HG03565 (cell line): Measurements from ENCODE around the gene MRAS.

Experiments
- ATAC-seq: cut with Tn5 transposase; IDR thresholded peaks from one replicate; pipeline ENCODE4 v1.9.1; 2021; ENCODE audit warnings: mild to moderate bottlenecking, moderate library complexity; ENCODE audit not compliant: unreplicated experiment

MRAS gene

DNA sequence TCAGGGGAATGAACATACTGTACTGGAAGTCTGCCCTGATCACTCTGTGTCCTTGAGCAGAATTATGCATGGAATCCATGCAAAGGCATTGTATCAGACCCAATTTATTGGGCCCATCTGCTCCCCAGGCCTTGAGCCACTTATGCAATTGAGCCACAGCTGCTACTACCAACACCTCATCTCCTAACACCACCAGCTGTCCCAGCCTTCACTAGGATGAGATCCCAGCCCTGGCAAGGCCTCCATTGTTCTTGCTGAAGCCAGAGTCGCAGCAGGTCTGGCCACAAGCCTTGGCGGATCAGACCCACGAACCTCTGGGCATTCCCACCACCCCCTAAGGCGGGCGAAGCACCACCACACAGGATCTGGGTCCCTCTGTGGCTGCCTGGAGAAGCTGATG lies 9.6 kb upstream of the MRAS start:
- ATAC-seq, result no peak

GRCh38 chr3:138340511-138340910 lies 7.9 kb upstream of the MRAS start:
- ATAC-seq, result no peak

GRCh38 chr3:138344754-138345153 lies 3.6 kb upstream of the MRAS start:
- ATAC-seq, result no peak

GRCh38 chr3:138348754-138349739 lies 668 bp downstream of the MRAS start:
- no peak for ATAC-seq

- ATAC-seq, result no peak
Observed at GRCh38 chr3:138349926-138350665, 1.7 kb downstream of the MRAS start.

- ATAC-seq, result no peak
Observed at GRCh38 chr3:138351151-138351550, 2.8 kb downstream of the MRAS start.

GRCh38 chr3:138351916-138352550 lies 3.7 kb downstream of the MRAS start:
- ATAC-seq, result no peak

DNA sequence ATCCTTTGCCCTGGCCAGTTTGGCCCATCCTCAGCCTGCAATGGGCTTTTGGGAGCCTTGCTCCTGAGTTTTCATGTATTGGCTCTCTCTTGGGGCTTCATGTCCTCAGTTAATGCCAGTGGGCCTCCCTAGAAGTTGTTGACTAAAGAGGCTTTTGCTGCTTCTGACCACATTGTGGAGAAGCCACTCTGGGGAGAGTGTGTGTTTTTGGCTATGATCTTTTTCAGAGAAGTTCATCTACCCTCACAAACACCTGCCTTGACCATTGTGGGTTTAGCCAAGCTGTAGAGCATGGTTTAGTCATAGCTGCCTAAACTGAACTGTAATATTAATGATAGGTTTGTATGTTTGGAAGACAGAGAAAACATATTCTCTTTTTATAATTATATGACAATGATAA lies 6.0 kb downstream of the MRAS start:
- ATAC-seq, result no peak

- no peak for ATAC-seq
Observed at GRCh38 chr3:138355071-138355470, 6.7 kb downstream of the MRAS start.

- no peak for ATAC-seq
Observed at GRCh38 chr3:138356730-138357405, 8.5 kb downstream of the MRAS start.

DNA sequence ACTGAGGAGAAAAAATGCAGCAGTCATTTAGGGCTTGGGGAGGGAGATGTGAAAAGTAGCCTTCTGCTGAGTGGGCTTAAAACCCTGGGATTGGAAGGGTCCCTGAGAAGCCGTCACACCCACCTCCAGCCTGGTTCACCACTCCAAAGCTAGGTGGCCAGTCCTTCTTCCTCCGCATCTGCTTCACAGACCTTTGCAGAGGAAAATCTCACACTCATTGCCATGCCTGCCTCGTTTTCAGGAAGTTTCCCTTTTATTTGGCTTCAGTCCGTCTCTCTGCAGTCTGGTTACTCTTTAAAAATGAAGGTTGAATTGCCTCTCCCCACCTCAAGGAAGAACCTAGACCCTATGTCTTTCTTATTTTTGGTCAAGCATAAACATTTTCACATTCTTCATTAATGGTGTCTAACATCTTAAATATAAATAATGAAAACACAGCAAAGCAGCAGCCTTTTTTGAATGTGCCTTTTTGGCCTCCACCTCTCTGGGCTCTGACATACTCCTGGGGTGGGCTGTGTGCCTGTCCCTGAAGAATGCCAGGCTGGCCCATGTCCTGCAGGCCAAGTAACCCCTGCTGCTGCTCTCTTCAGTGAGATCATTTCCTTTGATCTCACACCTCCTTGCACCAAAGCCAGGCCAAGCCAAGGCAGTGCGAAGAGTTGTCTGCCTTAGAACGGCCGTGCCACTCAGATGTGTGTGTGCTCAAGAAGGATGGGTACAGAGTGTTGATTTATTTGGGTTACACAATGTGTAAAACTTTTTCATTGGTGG lies 11.0 kb downstream of the MRAS start:
- ATAC-seq, result no peak

- ATAC-seq, result no peak
Observed at GRCh38 chr3:138359919-138360868, 11.8 kb downstream of the MRAS start.

DNA sequence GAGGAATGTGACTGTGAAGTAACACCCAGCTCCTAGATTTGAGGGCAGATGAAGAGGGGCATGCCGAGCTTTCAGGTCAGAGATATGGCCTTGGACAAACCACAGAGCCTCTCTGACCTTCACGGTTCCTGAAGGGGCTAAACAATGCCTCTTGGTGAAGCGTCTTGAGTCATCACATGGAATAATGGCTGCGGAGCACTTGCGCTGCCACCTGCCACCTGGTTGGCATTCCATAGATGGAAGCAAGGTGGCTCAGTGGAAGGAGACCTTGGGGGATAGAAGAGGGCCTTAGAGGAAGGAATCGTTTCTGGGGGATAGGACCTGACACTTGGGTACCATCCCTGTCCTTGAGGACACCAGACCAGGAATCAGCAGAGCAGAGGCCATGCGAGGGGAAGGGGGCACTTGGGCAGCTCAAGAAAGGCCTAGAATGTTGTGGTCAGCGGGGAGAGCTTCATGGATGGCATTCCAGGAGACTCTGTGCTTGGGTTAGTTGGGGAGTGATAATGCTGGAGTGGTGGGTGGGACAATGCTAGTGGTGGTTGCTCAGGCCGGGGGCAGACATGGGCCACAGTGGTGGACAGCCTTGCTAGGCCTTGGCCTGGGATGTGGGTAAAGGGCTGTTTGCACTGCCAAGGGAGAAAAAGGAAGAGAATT lies 12.6 kb downstream of the MRAS start:
- ATAC-seq, result no peak

DNA sequence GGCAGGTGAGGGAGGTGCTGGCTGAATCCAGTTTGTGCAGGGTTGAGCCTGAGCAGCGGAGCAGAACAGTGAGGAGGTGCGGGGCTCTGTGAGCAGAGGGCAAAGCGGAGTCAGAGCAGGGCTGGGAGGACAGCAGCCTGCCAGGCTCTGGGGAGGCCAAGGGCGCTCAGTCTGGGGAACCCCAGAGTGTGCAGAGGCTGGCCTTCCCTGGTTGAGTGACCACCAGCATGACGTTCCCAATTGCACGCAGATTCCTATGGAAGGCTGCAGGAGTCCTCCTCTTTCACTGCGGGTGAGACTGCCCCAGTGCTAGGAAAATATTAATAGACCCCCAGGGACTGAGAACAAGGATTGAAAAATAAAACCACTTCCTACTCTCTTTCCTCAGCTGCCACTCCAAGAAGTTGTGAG lies 13.2 kb downstream of the MRAS start:
- no peak for ATAC-seq

DNA sequence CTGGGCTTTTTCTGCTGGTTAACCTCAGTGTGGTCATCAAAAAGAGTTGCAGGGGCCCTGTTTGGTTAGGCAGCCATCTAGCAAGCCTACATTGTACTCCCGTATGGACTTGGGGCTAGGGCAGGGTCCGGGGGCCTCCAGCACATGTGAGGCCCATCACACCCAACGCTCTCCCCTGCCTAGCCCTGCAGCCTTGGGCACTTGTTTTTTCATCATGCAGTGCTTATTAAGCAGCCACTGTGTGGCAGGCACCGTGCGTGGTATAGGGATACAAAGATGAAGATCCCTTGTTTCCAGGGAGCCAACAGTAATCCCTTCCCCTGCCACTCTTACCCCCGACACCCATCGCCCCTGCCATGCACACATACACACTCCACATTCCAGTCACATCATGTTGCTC lies 14.2 kb downstream of the MRAS start:
- no peak for ATAC-seq

DNA sequence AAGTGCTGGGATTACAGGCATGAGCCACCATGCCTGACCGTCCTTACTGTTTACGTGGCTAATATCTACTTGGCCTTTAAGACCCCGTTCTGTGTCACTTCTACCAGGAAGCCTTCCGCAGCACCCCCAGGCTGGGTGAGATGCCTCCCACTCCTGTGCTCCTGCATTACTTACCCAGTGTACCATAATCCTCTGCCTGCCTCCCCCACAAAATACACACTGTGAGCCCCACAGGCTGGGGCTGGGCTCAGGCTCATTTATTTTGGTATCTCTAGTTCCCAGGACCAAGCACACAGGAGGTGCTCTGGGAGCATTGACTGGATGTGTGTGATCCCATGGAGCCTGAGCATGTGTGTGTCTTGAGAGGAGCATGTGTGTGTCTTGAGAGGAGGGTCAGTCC lies 14.9 kb downstream of the MRAS start:
- ATAC-seq, result no peak

DNA sequence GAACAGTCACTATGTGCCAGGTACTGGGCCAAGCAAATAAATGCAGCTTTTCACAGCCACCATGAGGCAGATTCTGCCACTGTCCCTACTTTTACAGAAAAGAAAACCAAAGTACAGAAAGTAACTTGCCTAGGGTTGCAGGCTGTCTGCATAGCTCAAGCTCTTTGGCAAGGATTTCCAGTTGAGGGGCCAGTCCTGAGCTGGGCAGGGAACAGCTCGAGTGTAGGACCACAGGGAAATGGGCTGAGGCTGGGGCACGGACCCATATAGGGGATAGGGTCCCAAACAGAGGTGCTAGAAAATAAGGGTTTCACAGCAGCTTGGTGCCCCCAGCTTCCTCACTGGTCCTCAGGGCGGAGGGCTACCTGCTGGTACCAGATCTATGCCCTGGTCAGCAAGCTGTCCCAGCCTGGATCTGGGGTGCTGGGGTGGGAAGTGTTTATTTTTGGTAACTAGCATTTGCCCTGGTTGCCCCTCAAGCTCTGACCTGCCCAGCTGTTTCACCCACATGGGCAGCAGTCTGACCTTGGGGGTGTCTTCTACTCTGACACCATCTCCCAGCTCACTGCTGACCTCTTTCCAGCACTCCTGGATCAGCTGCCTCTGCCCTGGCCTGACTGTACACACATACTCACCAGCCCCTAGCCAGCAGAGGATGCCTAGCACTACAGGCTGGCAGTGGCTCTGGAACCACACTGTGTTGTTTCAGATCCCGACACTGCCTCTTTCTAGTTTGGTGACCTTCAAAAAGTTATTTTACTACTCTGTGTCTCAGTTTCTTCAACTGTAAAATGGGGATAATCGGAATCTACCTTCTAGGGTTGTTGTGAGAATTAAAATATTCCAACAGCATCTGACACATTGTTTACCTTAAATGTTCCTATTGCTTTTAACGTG lies 16.2 kb downstream of the MRAS start:
- ATAC-seq, result no peak

GRCh38 chr3:138365253-138365555 lies 16.8 kb downstream of the MRAS start:
- ATAC-seq, result no peak
